WTC11 (cell line): Measurements from ENCODE around the gene DOK3. TPM values are rescaled to one million over a fixed set of nuclear protein-coding genes. Genes with fewer than 3 reads are reported as not detected.
A peak's percentile ranks its signal among the peaks of the same experiment; 100 is the strongest.

Experiments used
- ATAC-seq: fragments of 200-7000 bp; cut with Tn5 transposase; 2 replicates; pipeline ENCODE4 v1.10.0; 2021; ENCODE audit warnings: mild to moderate bottlenecking, moderate library complexity
- CTCF ChIA-PET: fragments of 300-600 bp; sonication (Branson Sonifier 250); formaldehyde crosslinking; loops from one replicate; lab custom pipeline; 2021; ENCODE audit warnings: antibody characterized with exemption; lab: Charles Lee
- POLR2A ChIA-PET: fragments of 350-600 bp; sonication (Branson Sonifier 250); formaldehyde crosslinking; loops from one replicate; lab custom pipeline; 2021; ENCODE audit warnings: antibody characterized with exemption; lab: Charles Lee
- DNase-seq: peaks from one replicate; pipeline ENCODE4 v3.0.0; 2021; ENCODE audit warnings: low spot score
- H3K27ac Mint-ChIP-seq: 2 replicates; pipeline ENCODE4 v1.8.0; 2021; ENCODE audit warnings: mixed read lengths
- H3K27me3 Mint-ChIP-seq: 2 replicates; pipeline ENCODE4 v1.8.0; 2021; ENCODE audit warnings: low read depth, mild to moderate bottlenecking, moderate library complexity, mixed read lengths
- H3K36me3 Mint-ChIP-seq: 2 replicates; pipeline ENCODE4 v1.8.0; 2021; ENCODE audit warnings: mixed read lengths
- H3K4me1 Mint-ChIP-seq: 2 replicates; pipeline ENCODE4 v1.8.0; 2022; ENCODE audit warnings: mixed read lengths
- H3K4me3 Mint-ChIP-seq: 2 replicates; pipeline ENCODE4 v1.8.0; 2021; ENCODE audit warnings: mild to moderate bottlenecking, moderate library complexity, mixed read lengths
- H3K9me3 Mint-ChIP-seq: 2 replicates; pipeline ENCODE4 v1.8.0; 2021; ENCODE audit warnings: mixed read lengths
- CBFB ChIP-seq: sonication (generic); formaldehyde crosslinking; IDR thresholded peaks from 2 replicates; pipeline ENCODE4 v1.8.1; 2022; ENCODE audit warnings: mild to moderate bottlenecking, low read depth, missing genetic modification reagents
- MXD4 ChIP-seq: fragments of 250-450 bp; sonication (Bioruptor Pico); IDR thresholded peaks from 2 replicates; pipeline ENCODE4 v1.8.0; 2021; ENCODE audit warnings: mild to moderate bottlenecking, moderate library complexity, borderline replicate concordance
- PRDM15 ChIP-seq: sonication (generic); formaldehyde crosslinking; IDR thresholded peaks from 2 replicates; pipeline ENCODE4 v1.8.0; 2022; ENCODE audit warnings: missing genetic modification reagents
- PREB ChIP-seq: sonication (generic); formaldehyde crosslinking; IDR thresholded peaks from 2 replicates; pipeline ENCODE4 v1.8.1; 2022; ENCODE audit warnings: mild to moderate bottlenecking, missing genetic modification reagents, moderate library complexity, borderline replicate concordance
- SOX15 ChIP-seq: fragments of 250-450 bp; sonication (Bioruptor Pico); IDR thresholded peaks from 2 replicates; pipeline ENCODE4 v1.9.0; 2021; ENCODE audit warnings: mild to moderate bottlenecking
- TEAD4 ChIP-seq: sonication (generic); formaldehyde crosslinking; IDR thresholded peaks from 2 replicates; pipeline ENCODE4 v1.8.0; 2022; ENCODE audit warnings: mild to moderate bottlenecking, missing genetic modification reagents
- ZNF232 ChIP-seq: sonication (generic); formaldehyde crosslinking; IDR thresholded peaks from 2 replicates; pipeline ENCODE4 v1.8.0; 2022; ENCODE audit warnings: mild to moderate bottlenecking, missing genetic modification reagents
- ZNF512 ChIP-seq: sonication (generic); formaldehyde crosslinking; IDR thresholded peaks from 2 replicates; pipeline ENCODE4 v1.8.1; 2022; ENCODE audit warnings: missing genetic modification reagents, borderline replicate concordance
- total RNA-seq: library from RNA; stranded (reverse); gene quantifications from 3 replicates; pipeline ENCODE4 v1.2.3, GENCODE V29; 2021
- TF ChIP-seq, protein P1 (sequence below): sonication (generic); formaldehyde crosslinking; IDR thresholded peaks from 2 replicates; pipeline ENCODE4 v1.8.0; 2023; ENCODE audit warnings: missing genetic modification reagents, mild to moderate bottlenecking, borderline replicate concordance
- TF ChIP-seq, protein P2 (sequence below): fragments of 200-600 bp; IDR thresholded peaks from 2 replicates; pipeline ENCODE4 v1.8.0; 2022; ENCODE audit warnings: antibody characterized with exemption
- TF ChIP-seq, protein P3 (sequence below): sonication (generic); formaldehyde crosslinking; IDR thresholded peaks from 2 replicates; pipeline ENCODE4 v1.8.1; 2023; ENCODE audit warnings: mild to moderate bottlenecking, missing genetic modification reagents, moderate library complexity

Gene DOK3
- total RNA-seq, 1 experiment from 2014 or later = 9.9 TPM

- no peak for ATAC-seq
These were observed 6.7 kb downstream of the DOK3 start for GRCh38 chr5:177502886-177503285.

More at GRCh38 chr5:177502886-177503285, 6.7 kb downstream of the DOK3 start:
- CTCF ChIA-PET = interaction anchor here (0.6 to 3.8 kb wide), 5 partner anchors 45 to 193 kb away, joined by 3 to 33 read pairs (median 7); no protein-coding TSS in a partner anchor
- Mint-ChIP-seq H3K27me3 (peaks cover 28% of the 10 kb centered on the region), H3K4me3 (no peak overlapping the region), H3K36me3 (peaks cover 10% of the 10 kb centered on the region), H3K9me3 (no peaks in the 10 kb centered on the region), H3K4me1 (peaks cover 16% of the 10 kb centered on the region)
- TF ChIP-seq SOX15 = no peak
- no peak for TF ChIP-seq MXD4 (CRISPR knock-in tag)
- TF ChIP-seq PREB (CRISPR knock-in tag) = no peak
- TF ChIP-seq, protein P1, sequence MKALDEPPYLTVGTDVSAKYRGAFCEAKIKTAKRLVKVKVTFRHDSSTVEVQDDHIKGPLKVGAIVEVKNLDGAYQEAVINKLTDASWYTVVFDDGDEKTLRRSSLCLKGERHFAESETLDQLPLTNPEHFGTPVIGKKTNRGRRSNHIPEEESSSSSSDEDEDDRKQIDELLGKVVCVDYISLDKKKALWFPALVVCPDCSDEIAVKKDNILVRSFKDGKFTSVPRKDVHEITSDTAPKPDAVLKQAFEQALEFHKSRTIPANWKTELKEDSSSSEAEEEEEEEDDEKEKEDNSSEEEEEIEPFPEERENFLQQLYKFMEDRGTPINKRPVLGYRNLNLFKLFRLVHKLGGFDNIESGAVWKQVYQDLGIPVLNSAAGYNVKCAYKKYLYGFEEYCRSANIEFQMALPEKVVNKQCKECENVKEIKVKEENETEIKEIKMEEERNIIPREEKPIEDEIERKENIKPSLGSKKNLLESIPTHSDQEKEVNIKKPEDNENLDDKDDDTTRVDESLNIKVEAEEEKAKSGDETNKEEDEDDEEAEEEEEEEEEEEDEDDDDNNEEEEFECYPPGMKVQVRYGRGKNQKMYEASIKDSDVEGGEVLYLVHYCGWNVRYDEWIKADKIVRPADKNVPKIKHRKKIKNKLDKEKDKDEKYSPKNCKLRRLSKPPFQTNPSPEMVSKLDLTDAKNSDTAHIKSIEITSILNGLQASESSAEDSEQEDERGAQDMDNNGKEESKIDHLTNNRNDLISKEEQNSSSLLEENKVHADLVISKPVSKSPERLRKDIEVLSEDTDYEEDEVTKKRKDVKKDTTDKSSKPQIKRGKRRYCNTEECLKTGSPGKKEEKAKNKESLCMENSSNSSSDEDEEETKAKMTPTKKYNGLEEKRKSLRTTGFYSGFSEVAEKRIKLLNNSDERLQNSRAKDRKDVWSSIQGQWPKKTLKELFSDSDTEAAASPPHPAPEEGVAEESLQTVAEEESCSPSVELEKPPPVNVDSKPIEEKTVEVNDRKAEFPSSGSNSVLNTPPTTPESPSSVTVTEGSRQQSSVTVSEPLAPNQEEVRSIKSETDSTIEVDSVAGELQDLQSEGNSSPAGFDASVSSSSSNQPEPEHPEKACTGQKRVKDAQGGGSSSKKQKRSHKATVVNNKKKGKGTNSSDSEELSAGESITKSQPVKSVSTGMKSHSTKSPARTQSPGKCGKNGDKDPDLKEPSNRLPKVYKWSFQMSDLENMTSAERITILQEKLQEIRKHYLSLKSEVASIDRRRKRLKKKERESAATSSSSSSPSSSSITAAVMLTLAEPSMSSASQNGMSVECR (CRISPR knock-in tag) = no peak
- TF ChIP-seq CBFB (CRISPR knock-in tag) = no peak
- TF ChIP-seq, protein P2, sequence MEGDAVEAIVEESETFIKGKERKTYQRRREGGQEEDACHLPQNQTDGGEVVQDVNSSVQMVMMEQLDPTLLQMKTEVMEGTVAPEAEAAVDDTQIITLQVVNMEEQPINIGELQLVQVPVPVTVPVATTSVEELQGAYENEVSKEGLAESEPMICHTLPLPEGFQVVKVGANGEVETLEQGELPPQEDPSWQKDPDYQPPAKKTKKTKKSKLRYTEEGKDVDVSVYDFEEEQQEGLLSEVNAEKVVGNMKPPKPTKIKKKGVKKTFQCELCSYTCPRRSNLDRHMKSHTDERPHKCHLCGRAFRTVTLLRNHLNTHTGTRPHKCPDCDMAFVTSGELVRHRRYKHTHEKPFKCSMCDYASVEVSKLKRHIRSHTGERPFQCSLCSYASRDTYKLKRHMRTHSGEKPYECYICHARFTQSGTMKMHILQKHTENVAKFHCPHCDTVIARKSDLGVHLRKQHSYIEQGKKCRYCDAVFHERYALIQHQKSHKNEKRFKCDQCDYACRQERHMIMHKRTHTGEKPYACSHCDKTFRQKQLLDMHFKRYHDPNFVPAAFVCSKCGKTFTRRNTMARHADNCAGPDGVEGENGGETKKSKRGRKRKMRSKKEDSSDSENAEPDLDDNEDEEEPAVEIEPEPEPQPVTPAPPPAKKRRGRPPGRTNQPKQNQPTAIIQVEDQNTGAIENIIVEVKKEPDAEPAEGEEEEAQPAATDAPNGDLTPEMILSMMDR = no peak
- no peak for TF ChIP-seq PRDM15
- TF ChIP-seq ZNF232 (CRISPR knock-in tag) = no peak
- no peak for TF ChIP-seq TEAD4 (CRISPR knock-in tag)
- TF ChIP-seq, protein P3, sequence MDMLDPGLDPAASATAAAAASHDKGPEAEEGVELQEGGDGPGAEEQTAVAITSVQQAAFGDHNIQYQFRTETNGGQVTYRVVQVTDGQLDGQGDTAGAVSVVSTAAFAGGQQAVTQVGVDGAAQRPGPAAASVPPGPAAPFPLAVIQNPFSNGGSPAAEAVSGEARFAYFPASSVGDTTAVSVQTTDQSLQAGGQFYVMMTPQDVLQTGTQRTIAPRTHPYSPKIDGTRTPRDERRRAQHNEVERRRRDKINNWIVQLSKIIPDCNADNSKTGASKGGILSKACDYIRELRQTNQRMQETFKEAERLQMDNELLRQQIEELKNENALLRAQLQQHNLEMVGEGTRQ (CRISPR knock-in tag) = no peak
- TF ChIP-seq ZNF512 (CRISPR knock-in tag) = no peak
- TF ChIP-seq, all 79 proteins: peak for 0
- no peak for DNase-seq
- POLR2A ChIA-PET = no interaction called here
- peak overlapping the region; percentile 68 for H3K27ac Mint-ChIP-seq
